Measurements from ENCODE around the gene TNFAIP3.

TNFAIP3 gene

GRCh38 chr6:137845460-137845859, 21.6 kb upstream of the TNFAIP3 start:
- DNase-seq (ENCODE audit: low spot score) = no peak

GRCh38 chr6:137846274-137846673, 20.8 kb upstream of the TNFAIP3 start:
- no peak for DNase-seq (ENCODE audit: low spot score)

DNA sequence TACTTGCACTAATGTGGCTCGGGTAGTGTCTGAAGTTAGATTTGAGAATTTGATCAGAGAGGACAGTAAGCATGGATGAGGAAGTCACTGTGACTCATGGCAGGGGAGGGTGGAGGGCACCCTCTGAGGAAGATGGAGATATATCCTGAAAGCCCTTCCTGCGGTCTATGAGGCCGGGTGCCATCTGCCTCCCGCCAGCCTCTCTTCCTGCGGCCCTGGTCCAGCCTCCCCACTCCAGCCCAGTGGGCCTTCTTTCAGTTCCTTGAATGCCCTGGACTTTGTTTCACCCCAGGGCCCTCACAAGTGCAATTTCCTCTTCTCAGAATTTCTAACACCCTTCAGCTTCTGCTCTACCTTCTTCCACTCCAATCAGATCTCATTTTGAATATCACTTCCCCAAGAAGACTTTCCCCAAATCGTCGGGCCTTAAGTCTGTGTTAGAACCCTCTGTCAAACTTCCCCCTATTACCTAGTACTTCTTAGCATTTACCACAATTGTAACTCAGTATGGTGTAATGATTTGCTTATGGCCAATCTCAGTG, 20.2 kb upstream of the TNFAIP3 start:
- no peak for DNase-seq (ENCODE audit: low spot score)

- no peak for DNase-seq (ENCODE audit: low spot score)
Measured at GRCh38 chr6:137847748-137848147, 19.3 kb upstream of the TNFAIP3 start.

- DNase-seq (ENCODE audit: low spot score) = no peak
Measured at GRCh38 chr6:137848672-137849071, 18.4 kb upstream of the TNFAIP3 start.

GRCh38 chr6:137849181-137849980, 17.7 kb upstream of the TNFAIP3 start:
- DNase-seq (ENCODE audit: low spot score) = no peak

- no peak for DNase-seq (ENCODE audit: low spot score)
Measured at GRCh38 chr6:137849981-137850714, 16.9 kb upstream of the TNFAIP3 start.

DNA sequence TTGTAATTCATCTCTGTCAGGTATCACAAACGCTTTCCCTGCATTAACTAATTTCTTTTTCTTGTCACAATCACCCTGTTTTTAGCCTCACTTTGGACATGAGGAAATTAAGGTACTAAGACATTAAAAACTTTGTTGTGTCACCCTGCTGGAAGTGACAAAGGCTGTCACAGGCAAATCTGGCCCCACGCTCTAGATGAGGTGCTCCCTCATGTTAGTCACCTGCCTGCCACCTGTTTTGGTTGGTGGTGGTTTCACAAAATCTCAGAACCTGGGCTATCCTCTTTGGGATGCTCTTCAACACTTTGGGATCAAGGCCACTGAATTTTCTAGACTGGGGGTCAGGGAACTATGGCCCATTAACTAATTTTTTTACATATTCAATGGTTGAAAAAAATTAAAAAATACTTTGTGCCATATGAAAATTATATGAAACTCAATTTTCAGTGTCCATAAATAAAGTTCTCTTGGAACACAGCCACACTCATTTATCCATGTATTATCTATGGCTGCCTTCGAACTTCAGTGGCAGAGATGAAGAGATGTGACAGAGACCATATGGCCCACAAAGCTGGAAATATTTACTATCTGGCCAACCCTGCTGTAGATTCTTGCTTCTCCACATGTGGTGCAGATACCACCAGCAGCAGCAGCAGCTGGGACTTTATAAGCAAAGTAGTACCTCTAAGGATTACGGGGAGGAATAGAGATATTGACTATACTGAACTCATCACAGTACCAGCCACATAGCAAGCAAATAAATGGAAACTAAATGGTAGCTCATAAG, 16.1 kb upstream of the TNFAIP3 start:
- no peak for DNase-seq (ENCODE audit: low spot score)

- no peak for DNase-seq (ENCODE audit: low spot score)
Measured at GRCh38 chr6:137851669-137852068, 15.4 kb upstream of the TNFAIP3 start.

- DNase-seq (ENCODE audit: low spot score) = no peak
Measured at GRCh38 chr6:137852346-137852745, 14.7 kb upstream of the TNFAIP3 start.

DNA sequence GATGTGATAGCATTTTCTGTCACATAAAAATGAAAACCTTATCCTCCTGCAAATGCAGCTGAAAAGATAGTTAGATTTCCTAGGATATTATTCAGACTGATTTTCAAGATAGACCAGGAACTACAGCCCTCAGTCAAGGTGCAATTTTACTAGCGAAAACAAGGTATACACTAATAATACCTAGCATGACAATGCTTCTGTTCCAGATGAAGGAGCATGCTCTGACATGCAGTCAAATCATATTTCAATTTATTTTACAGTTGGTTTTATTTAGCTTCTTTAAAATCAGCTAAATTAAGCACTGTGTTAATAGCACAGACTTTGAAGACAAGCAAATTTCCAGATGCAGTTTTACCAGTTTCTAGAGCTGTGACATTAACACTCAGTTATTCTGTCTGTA, 14.2 kb upstream of the TNFAIP3 start:
- no peak for DNase-seq (ENCODE audit: low spot score)

DNA sequence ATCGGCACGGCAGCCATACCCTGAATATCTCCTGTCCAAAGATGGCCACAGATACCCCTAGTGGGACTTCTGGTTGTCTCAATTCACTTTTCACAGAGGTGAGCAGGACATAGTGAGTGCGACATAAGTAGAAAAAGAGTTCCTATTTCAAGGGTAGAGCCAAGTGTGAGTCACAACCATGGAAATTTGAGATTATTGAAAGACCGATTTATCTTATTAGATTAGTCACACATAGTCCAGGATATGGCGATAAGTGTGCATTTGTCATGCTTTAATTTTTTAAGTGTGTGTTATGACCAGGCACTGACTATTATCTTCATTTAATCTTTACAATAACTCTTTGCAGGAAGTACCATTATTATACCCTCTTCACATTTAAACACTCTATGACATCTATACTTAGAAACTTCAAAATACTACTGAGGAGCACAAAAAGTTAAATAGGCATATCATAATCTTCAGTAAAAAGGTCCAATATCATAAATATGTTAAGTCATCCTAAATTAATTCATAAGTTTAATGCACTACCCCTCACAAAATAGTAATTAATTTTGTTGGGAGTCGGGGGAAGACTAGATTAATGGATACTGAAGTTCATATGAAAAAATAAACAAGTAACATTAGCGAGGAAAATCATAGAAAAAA, 13.4 kb upstream of the TNFAIP3 start:
- DNase-seq (ENCODE audit: low spot score) = no peak

GRCh38 chr6:137856138-137856898, 10.7 kb upstream of the TNFAIP3 start:
- no peak for DNase-seq (ENCODE audit: low spot score)

- no peak for DNase-seq (ENCODE audit: low spot score)
Measured at GRCh38 chr6:137859025-137859424, 8.0 kb upstream of the TNFAIP3 start.

DNA sequence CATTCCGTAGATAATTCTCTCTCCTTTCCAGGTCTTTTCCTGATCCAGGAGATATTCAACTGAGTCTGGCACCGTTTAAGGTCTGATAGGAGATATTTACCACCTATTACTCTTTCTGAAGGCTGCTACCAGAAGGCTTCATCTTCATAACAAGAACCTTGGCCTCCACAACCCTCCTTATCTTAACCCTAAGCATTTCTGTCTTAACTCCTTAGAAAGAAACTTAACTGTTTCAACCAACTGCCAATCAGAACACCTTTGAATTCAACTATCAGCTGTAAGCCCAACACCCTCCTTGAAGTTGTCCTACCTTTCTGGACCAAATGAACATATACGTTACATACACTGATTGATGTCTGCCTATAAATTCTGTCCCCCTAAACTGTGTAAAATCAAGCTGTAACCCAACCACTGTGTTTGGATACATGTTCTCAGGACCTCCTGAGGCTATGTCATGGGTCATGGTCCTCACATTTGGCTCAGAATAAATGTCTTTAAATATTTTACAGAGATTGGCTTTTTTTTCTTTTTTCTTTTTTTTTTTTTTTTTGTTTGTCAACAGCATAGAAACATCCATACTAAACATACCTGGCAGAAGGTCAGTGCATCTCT, 6.6 kb upstream of the TNFAIP3 start:
- no peak for DNase-seq (ENCODE audit: low spot score)

GRCh38 chr6:137861550-137862337, 5.3 kb upstream of the TNFAIP3 start:
- no peak for DNase-seq (ENCODE audit: low spot score)

DNA sequence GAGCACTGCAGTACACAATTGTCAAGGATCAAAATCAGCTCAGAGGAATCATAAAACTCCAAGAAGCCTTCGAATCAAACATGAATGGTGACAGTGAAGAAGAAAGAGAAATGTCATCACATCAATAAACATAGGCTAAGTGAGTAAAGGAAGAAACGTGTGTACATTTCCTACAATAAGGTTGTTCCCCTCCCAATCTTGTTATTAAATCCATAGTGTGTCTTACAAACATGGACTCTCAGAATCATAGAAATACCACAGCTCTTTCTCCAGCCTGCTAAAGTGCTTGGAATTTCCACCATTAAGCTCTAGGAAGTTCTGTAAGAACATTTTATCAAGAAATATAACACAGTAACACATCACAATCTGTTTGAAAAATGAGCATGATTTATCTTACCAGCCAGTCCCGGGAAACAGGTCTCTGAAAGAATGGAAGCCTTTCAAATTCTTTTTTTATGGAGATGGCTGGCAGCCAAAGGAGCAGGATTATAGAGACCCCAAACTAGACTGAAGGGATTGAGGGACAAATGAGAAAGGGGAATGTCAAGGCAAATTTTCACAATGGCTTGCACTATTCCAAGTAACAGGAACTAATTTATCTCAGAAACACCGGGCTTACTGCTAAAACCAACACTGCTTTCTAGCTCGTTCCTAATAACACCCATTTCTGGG, 4.5 kb upstream of the TNFAIP3 start:
- DNase-seq (ENCODE audit: low spot score) = no peak

GRCh38 chr6:137863091-137863797, 3.8 kb upstream of the TNFAIP3 start:
- no peak for DNase-seq (ENCODE audit: low spot score)
